HepG2 (cell line): Measurements from ENCODE around the gene FAM120B. TPM values are rescaled to one million over a fixed set of nuclear protein-coding genes. Genes with fewer than 3 reads are reported as not detected.

Experiments used
- ATAC-seq: fragments of 200-7000 bp; cut with Tn5 transposase; 3 replicates; pipeline ENCODE4 v1.9.1; 2020; ENCODE audit warnings: mild to moderate bottlenecking, moderate library complexity
- BruUV-seq: library from RNA; stranded (reverse); fragments of 400-500 nt; replicated peaks from 2 replicates; lab custom pipeline; 2021; lab: Mats Ljungman, UMichigan
- CTCF ChIA-PET: fragments of 300-600 bp; formaldehyde crosslinking; extraction: SDS; loops from one replicate; lab custom pipeline; 2021; ENCODE audit warnings: low total read pairs, inconsistent platforms, low intra/inter-chr PET ratio; lab: Yijun Ruan, JAX
- POLR2A ChIA-PET: fragments of 350-600 bp; sonication (Branson Sonifier 250); formaldehyde crosslinking; loops from one replicate; lab custom pipeline; 2020; ENCODE audit warnings: antibody characterized with exemption, inconsistent platforms; lab: Yijun Ruan, JAX
- DNase-seq: peaks from one replicate; pipeline ENCODE4 v3.0.0-alpha.2; 2015; ENCODE audit warnings: low spot score
- FAIRE-seq: peaks from 3 replicates; lab custom pipeline; 2011; peaks lifted over from hg19 to GRCh38; lab: Jason Lieb, UNC
- H2AFZ ChIP-seq: one replicate; pipeline ENCODE4 v1.6.1; 2011; ENCODE audit warnings: low read length, inconsistent platforms
- H3K27ac ChIP-seq: fragments of 300-600 bp; 3 replicates; pipeline ENCODE4 v1.8.0; 2011; ENCODE audit warnings: mixed run types, mild to moderate bottlenecking, mixed read lengths, low read length, inconsistent platforms; ENCODE audit not compliant: insufficient read depth; ENCODE audit errors: extremely low read length
- H3K27me3 ChIP-seq, 2 experiments: fragments of 200-600 bp in 1 of 2; 2 replicates in 1 of 2; 3 replicates in 1 of 2; pipeline versions ENCODE4 v1.6.0 to v1.8.0; 2011; ENCODE audit warnings: low read length in 2 of 2, mild to moderate bottlenecking in 2 of 2, moderate library complexity in 2 of 2, inconsistent platforms in 1 of 2; ENCODE audit not compliant: insufficient read depth in 2 of 2, control insufficient read depth in 1 of 2
- H3K36me3 ChIP-seq, 2 experiments: fragments of 200-600 bp in 1 of 2; replicated peaks in 1 of 2; 2 replicates in 1 of 2; 3 replicates in 1 of 2; pipeline versions ENCODE4 v1.5.1 to v1.8.0; 2011; ENCODE audit warnings: low read length in 2 of 2, inconsistent platforms in 1 of 2; ENCODE audit not compliant: insufficient read depth in 2 of 2, control insufficient read depth in 1 of 2
- H3K4me1 ChIP-seq: 2 replicates; pipeline ENCODE4 v1.5.1; 2012; ENCODE audit warnings: low read length, inconsistent platforms; ENCODE audit not compliant: insufficient read depth
- H3K4me2 ChIP-seq: 2 replicates; pipeline ENCODE4 v1.6.0; 2011; ENCODE audit warnings: low read depth, low read length, inconsistent platforms
- H3K4me3 ChIP-seq, 3 experiments: fragments of 200-600 bp in 1 of 3; sonication (generic), shearing (Covaris generic) in 1 of 3; replicated peaks in 1 of 3; 2 replicates each; pipeline ENCODE4 v1.5.1; 2011 to 2016; ENCODE audit warnings: low read length in 3 of 3, inconsistent platforms in 2 of 3, low read depth in 2 of 3, mild to moderate bottlenecking in 2 of 3, control low read depth in 1 of 3, mixed read lengths in 1 of 3; ENCODE audit not compliant: insufficient read depth in 1 of 3
- H3K79me2 ChIP-seq: one replicate; pipeline ENCODE4 v1.6.1; 2011; ENCODE audit warnings: low read length, inconsistent platforms; ENCODE audit not compliant: insufficient read depth
- H3K9ac ChIP-seq: 2 replicates; pipeline ENCODE4 v1.6.0; 2011; ENCODE audit warnings: mild to moderate bottlenecking, low read depth, low read length, inconsistent platforms; ENCODE audit not compliant: insufficient read depth
- H3K9me3 ChIP-seq: 2 replicates; pipeline ENCODE4 v1.5.1; 2012; ENCODE audit warnings: mild to moderate bottlenecking, low read length
- H4K20me1 ChIP-seq: 2 replicates; pipeline ENCODE4 v1.6.0; 2011; ENCODE audit warnings: inconsistent platforms, mild to moderate bottlenecking, low read length, moderate library complexity; ENCODE audit not compliant: insufficient read depth
- BCL6 ChIP-seq: IDR thresholded peaks from 2 replicates; pipeline ENCODE4 v1.6.1; 2016; ENCODE audit warnings: missing genetic modification reagents, missing compliant biosample characterization
- FOSL2 ChIP-seq: sonication (generic); formaldehyde crosslinking; IDR thresholded peaks from 2 replicates; pipeline ENCODE4 v1.4.0; 2020; ENCODE audit warnings: missing genetic modification reagents
- FOXK1 ChIP-seq: sonication (generic); formaldehyde crosslinking; IDR thresholded peaks from 2 replicates; pipeline ENCODE4 v1.4.0; 2020; ENCODE audit warnings: low read depth, missing genetic modification reagents, borderline replicate concordance
- GMEB2 ChIP-seq: IDR thresholded peaks from 2 replicates; pipeline ENCODE4 v1.6.1; 2016; ENCODE audit warnings: missing biosample characterization, missing genetic modification reagents, low read depth
- GPN1 ChIP-seq: sonication (generic); formaldehyde crosslinking; IDR thresholded peaks from 2 replicates; pipeline ENCODE4 v1.5.1; 2020; ENCODE audit warnings: missing genetic modification reagents, borderline replicate concordance
- HHEX ChIP-seq: IDR thresholded peaks from 2 replicates; pipeline ENCODE4 v1.6.1; 2016; ENCODE audit warnings: control low read depth
- HNF4G ChIP-seq, 2 experiments: sonication (generic) in 1 of 2; formaldehyde crosslinking in 1 of 2; IDR thresholded peaks; 2 replicates each; pipeline versions ENCODE4 v1.4.0 to v1.6.1; 2011 to 2020; ENCODE audit warnings: borderline replicate concordance in 2 of 2, low read depth in 2 of 2, mild to moderate bottlenecking in 2 of 2, low read length in 1 of 2, missing genetic modification reagents in 1 of 2, moderate library complexity in 1 of 2
- NFKB2 ChIP-seq: sonication (generic); formaldehyde crosslinking; IDR thresholded peaks from 2 replicates; pipeline ENCODE4 v1.4.0; 2020; ENCODE audit warnings: missing genetic modification reagents, borderline replicate concordance
- PAXIP1 ChIP-seq: sonication (generic); formaldehyde crosslinking; conservative IDR thresholded peaks from 2 replicates; pipeline ENCODE4 v1.4.0; 2020; ENCODE audit warnings: mild to moderate bottlenecking, missing genetic modification reagents, moderate library complexity
- ZBTB34 ChIP-seq: sonication (generic); formaldehyde crosslinking; IDR thresholded peaks from 2 replicates; pipeline ENCODE4 v1.8.0; 2022; ENCODE audit warnings: mild to moderate bottlenecking, missing genetic modification reagents
- ZBTB8A ChIP-seq: sonication (generic); formaldehyde crosslinking; IDR thresholded peaks from 2 replicates; pipeline ENCODE4 v1.4.0; 2020; ENCODE audit warnings: mild to moderate bottlenecking, low read depth, missing genetic modification reagents, borderline replicate concordance
- ZNF354B ChIP-seq: sonication (generic); formaldehyde crosslinking; IDR thresholded peaks from 2 replicates; pipeline ENCODE4 v1.8.0; 2022; ENCODE audit warnings: mild to moderate bottlenecking, missing genetic modification reagents
- ZNF543 ChIP-seq: sonication (generic); formaldehyde crosslinking; IDR thresholded peaks from 2 replicates; pipeline ENCODE4 v1.4.0; 2020; ENCODE audit warnings: mild to moderate bottlenecking, missing genetic modification reagents
- ZNF556 ChIP-seq: sonication (generic); formaldehyde crosslinking; IDR thresholded peaks from 2 replicates; pipeline ENCODE4 v1.4.0; 2020; ENCODE audit warnings: mild to moderate bottlenecking, missing genetic modification reagents, borderline replicate concordance
- ZSCAN30 ChIP-seq: sonication (generic); formaldehyde crosslinking; IDR thresholded peaks from 2 replicates; pipeline ENCODE4 v1.5.0; 2020; ENCODE audit warnings: mild to moderate bottlenecking, missing genetic modification reagents
- ZZZ3 ChIP-seq: sonication (generic); formaldehyde crosslinking; IDR thresholded peaks from 2 replicates; pipeline ENCODE4 v1.4.0; 2020; ENCODE audit warnings: missing genetic modification reagents, mild to moderate bottlenecking, borderline replicate concordance
- WGBS: methylation state at CpG from one replicate; pipeline ENCODE4 v1.1.6; 2017; ENCODE audit warnings: low lambda C conversion rate; 5-methylcytosine and 5-hydroxymethylcytosine counted together
- in situ Hi-C: cut with HindIII; loops from 2 replicates; pipeline ENCODE4 v1.10.0; 2017; ENCODE audit warnings: low pct_unique_long_range_greater_than_20kb; ENCODE audit not compliant: extremely low pct_ligation_motif_present
- intact Hi-C: fragments of 100-400 bp; cut with micrococcal nuclease; formaldehyde crosslinking; loops from one replicate; pipeline ENCODE4 v1.10.0; 2022; ENCODE audit not compliant: unreplicated experiment
- polyA plus RNA-seq, 8 experiments: library from polyadenylated mRNA; depleted of rRNA in 3 of 8; stranded (reverse) in 7 of 8; unstranded in 1 of 8; fragments of >200 nt; fragmentation: Illumina TruSeq in 4 of 8; extraction: Trizol in 4 of 8; gene quantifications; 2 replicates each; pipeline versions ENCODE4 v1.2.1 to v1.2.3, GENCODE V29; 2011 to 2016; ENCODE audit warnings: low read depth in 4 of 8, missing spikeins in 1 of 8, mixed read lengths in 1 of 8; ENCODE audit not compliant: insufficient read depth in 1 of 8
- total RNA-seq, 5 experiments: library from RNA; depleted of rRNA; stranded (reverse); fragments of >200 nt; fragmentation: Illumina TruSeq; extraction: Trizol; gene quantifications; 2 replicates each; pipeline ENCODE4 v1.2.3, GENCODE V29; 2016; ENCODE audit warnings: low read depth in 1 of 5

The FAM120B gene
- total and polyA plus RNA-seq, 2 of the 13 experiments (the other 11 are each of a cell fraction or from before 2014, with no cell fraction given), result 9.2 to 10.7 TPM

GRCh38 chr6:170259278-170259677, 47.3 kb upstream of the FAM120B start:
- no peaks in the 10 kb centered on the region for H3K79me2 ChIP-seq
- CTCF ChIA-PET, result no interaction called here
- intact Hi-C loops (no loop called here), in situ Hi-C loops (no loop called here)
- WGBS, result 9% methylated on average over 4 of the region's 5 CpGs
- POLR2A ChIA-PET, result no interaction called here
- H3K36me3 ChIP-seq, result no peaks in the 10 kb centered on the region
- H3K4me3 ChIP-seq, result no peak overlapping the region
- DNase-seq (no peak), ATAC-seq (no peak), FAIRE-seq (no peak)
- no peaks in the 10 kb centered on the region for H4K20me1 ChIP-seq
- H3K9me3 ChIP-seq, result no peaks in the 10 kb centered on the region
- no peak overlapping the region for H2AFZ ChIP-seq
- no peaks in the 10 kb centered on the region for H3K4me1 ChIP-seq
- H3K4me2 ChIP-seq, result no peak overlapping the region
- no peak for TF ChIP-seq BCL6 (CRISPR knock-in tag)
- TF ChIP-seq ZBTB34 (CRISPR knock-in tag), result no peak
- TF ChIP-seq ZZZ3 (CRISPR knock-in tag), result no peak
- no peak for TF ChIP-seq ZBTB8A (CRISPR knock-in tag)
- no peak for TF ChIP-seq FOSL2 (CRISPR knock-in tag)
- TF ChIP-seq FOXK1 (CRISPR knock-in tag), result no peak
- TF ChIP-seq GMEB2 (CRISPR knock-in tag), result no peak
- TF ChIP-seq PAXIP1, result no peak
- TF ChIP-seq NFKB2 (CRISPR knock-in tag), result no peak
- no peak for TF ChIP-seq ZSCAN30 (CRISPR knock-in tag)
- TF ChIP-seq HNF4G (IDR thresholded peaks at IDR 0.05; ENCODE audit: borderline replicate concordance, low read depth, low read length), result no peak
- TF ChIP-seq HNF4G (CRISPR knock-in tag; IDR thresholded peaks at IDR 0.05; ENCODE audit: borderline replicate concordance, low read depth), result no peak
- TF ChIP-seq ZNF543 (CRISPR knock-in tag), result no peak
- TF ChIP-seq ZNF354B (CRISPR knock-in tag), result no peak
- no peak for TF ChIP-seq HHEX (CRISPR knock-in tag)
- no peak for TF ChIP-seq ZNF556
- TF ChIP-seq GPN1 (CRISPR knock-in tag), result no peak
- no peak overlapping the region for H3K27ac ChIP-seq
- no peak overlapping the region for H3K9ac ChIP-seq
- peaks cover 15 to 81% of the 10 kb centered on the region in 2 experiments; a peak in 4 of 5 replicates for H3K27me3 ChIP-seq
- BruUV-seq, result no TSS peak
